AG09309 (cell line): ENCODE results near the gene LAMC1.
"Not testable (repeated sequence)": the region's sequence is repeated elsewhere in the genome, so short reads cannot be mapped to it uniquely, and the experiment has no call there.

Source experiments
- DNase-seq: peaks from one replicate; pipeline ENCODE4 v3.0.0-alpha.2; 2010; ENCODE audit warnings: low read depth
- H3K4me3 ChIP-seq: 2 replicates; pipeline ENCODE4 v1.5.1; 2011; ENCODE audit warnings: mild to moderate bottlenecking, low read depth, low read length, moderate library complexity; ENCODE audit not compliant: control insufficient read depth
- CTCF ChIP-seq: IDR thresholded peaks from 2 replicates; pipeline ENCODE4 v1.5.1; 2011; ENCODE audit warnings: mild to moderate bottlenecking, low read depth, low read length, inconsistent platforms; ENCODE audit not compliant: insufficient read depth, control insufficient read depth; ENCODE audit errors: missing control alignments

LAMC1 gene

GRCh38 chr1:183063349-183063748 lies 40.1 kb downstream of the LAMC1 start:
- DNase-seq, result no peak
- TF ChIP-seq CTCF, result no peak
- no peak overlapping the region for H3K4me3 ChIP-seq

- TF ChIP-seq CTCF, result no peak
- no peak overlapping the region for H3K4me3 ChIP-seq
- DNase-seq, result no peak
Measured at GRCh38 chr1:183065168-183065706, 42.0 kb downstream of the LAMC1 start.

GRCh38 chr1:183066432-183066831 lies 43.2 kb downstream of the LAMC1 start:
- not testable (repeated sequence) for DNase-seq

GRCh38 chr1:183069562-183070216 lies 46.5 kb downstream of the LAMC1 start:
- H3K4me3 ChIP-seq, result no peak overlapping the region
- no peak for DNase-seq
- TF ChIP-seq CTCF, result no peak

More at GRCh38 chr1:183066432-183066831, 43.2 kb downstream of the LAMC1 start:
- not testable (repeated sequence) for H3K4me3 ChIP-seq

GRCh38 chr1:183070234-183070922 lies 47.2 kb downstream of the LAMC1 start:
- no peak overlapping the region for H3K4me3 ChIP-seq
- no peak for DNase-seq
- no peak for TF ChIP-seq CTCF

GRCh38 chr1:183070923-183071618 lies 47.9 kb downstream of the LAMC1 start:
- no peak for DNase-seq
- no peak for TF ChIP-seq CTCF
- no peak overlapping the region for H3K4me3 ChIP-seq

- H3K4me3 ChIP-seq, DNase-seq: not testable (repeated sequence)
Measured at GRCh38 chr1:183072595-183072994, 49.4 kb downstream of the LAMC1 start.
